ACC112 (cell line): ENCODE measurements around the gene SLC8B1.

Experiments
- H2AFZ ChIP-seq: fragments of 200-600 bp; sonication (generic); one replicate; pipeline ENCODE4 v1.6.0; 2017; ENCODE audit warnings: antibody characterized with exemption, low read length; ENCODE audit not compliant: unreplicated experiment
- H3K27ac ChIP-seq: fragments of 200-600 bp; sonication (generic); 2 replicates; pipeline ENCODE4 v1.5.1; 2014; ENCODE audit warnings: low read depth, mild to moderate bottlenecking, antibody characterized with exemption, low read length, moderate library complexity
- H3K27me3 ChIP-seq: fragments of 200-600 bp; sonication (generic); 2 replicates; pipeline ENCODE4 v1.6.1; 2014; ENCODE audit warnings: mild to moderate bottlenecking, antibody characterized with exemption, low read length, moderate library complexity, mixed read lengths; ENCODE audit not compliant: insufficient read depth
- H3K36me3 ChIP-seq: fragments of 200-600 bp; sonication (generic); 2 replicates; pipeline ENCODE4 v1.6.1; 2016; ENCODE audit warnings: mild to moderate bottlenecking, antibody characterized with exemption, low read length, moderate library complexity, mixed read lengths; ENCODE audit not compliant: insufficient read depth
- H3K4me1 ChIP-seq: fragments of 200-600 bp; sonication (generic); one replicate; pipeline ENCODE4 v1.6.1; 2016; ENCODE audit warnings: low read length, mixed read lengths; ENCODE audit not compliant: insufficient read depth, unreplicated experiment, control insufficient read depth
- H3K4me3 ChIP-seq: fragments of 200-600 bp; sonication (generic); 2 replicates; pipeline ENCODE4 v1.5.1; 2014; ENCODE audit warnings: mild to moderate bottlenecking, low read depth, low read length
- H3K79me2 ChIP-seq: fragments of 200-600 bp; sonication (generic); one replicate; pipeline ENCODE4 v1.6.0; 2016; ENCODE audit warnings: low read length; ENCODE audit not compliant: control insufficient read depth, unreplicated experiment, insufficient read depth

Gene SLC8B1

GRCh38 chr12:113302466-113302865 is 32.4 kb downstream of the SLC8B1 start:
- peaks cover 17% of the 10 kb centered on the region for H3K4me1 ChIP-seq
- H3K27ac ChIP-seq = no peak overlapping the region
- no peak overlapping the region for H3K4me3 ChIP-seq
- no peaks in the 10 kb centered on the region for H3K79me2 ChIP-seq
- H2AFZ ChIP-seq = no peak overlapping the region
- H3K36me3 ChIP-seq = no peaks in the 10 kb centered on the region
- no peaks in the 10 kb centered on the region for H3K27me3 ChIP-seq

GRCh38 chr12:113301811-113302210 is 33.1 kb downstream of the SLC8B1 start:
- no peaks in the 10 kb centered on the region for H3K79me2 ChIP-seq
- no peak overlapping the region for H2AFZ ChIP-seq

GRCh38 chr12:113299619-113300237 is 35.2 kb downstream of the SLC8B1 start:
- Histone ChIP-seq H3K79me2 (no peaks in the 10 kb centered on the region), H2AFZ (peak overlapping the region; percentile 87), H3K36me3 (no peaks in the 10 kb centered on the region), H3K4me3 (peak overlapping the region; percentile 34; the same call in 1 of the 2 replicates), H3K27me3 (no peaks in the 10 kb centered on the region), H3K4me1 (peaks cover 17% of the 10 kb centered on the region), H3K27ac (peak overlapping the region; percentile 67)

More at GRCh38 chr12:113301811-113302210, 33.1 kb downstream of the SLC8B1 start:
- H3K36me3 ChIP-seq = no peaks in the 10 kb centered on the region
- no peaks in the 10 kb centered on the region for H3K27me3 ChIP-seq
- no peak overlapping the region for H3K4me3 ChIP-seq
- H3K27ac ChIP-seq = no peak overlapping the region
- peaks cover 17% of the 10 kb centered on the region for H3K4me1 ChIP-seq

GRCh38 chr12:113298861-113299545 is 35.9 kb downstream of the SLC8B1 start:
- peaks cover 17% of the 10 kb centered on the region for H3K4me1 ChIP-seq
- H3K27me3 ChIP-seq = no peaks in the 10 kb centered on the region
- H2AFZ ChIP-seq = peak overlapping the region; percentile 87
- H3K79me2 ChIP-seq = no peaks in the 10 kb centered on the region
- peak overlapping the region; percentile 34; the same call in 1 of the 2 replicates for H3K4me3 ChIP-seq
- no peaks in the 10 kb centered on the region for H3K36me3 ChIP-seq
- peak overlapping the region; percentile 67 for H3K27ac ChIP-seq

- H3K4me3 ChIP-seq = no peak overlapping the region
- H3K27me3 ChIP-seq = no peaks in the 10 kb centered on the region
- H3K36me3 ChIP-seq = no peaks in the 10 kb centered on the region
- H3K27ac ChIP-seq = no peak overlapping the region
- H2AFZ ChIP-seq = no peak overlapping the region
- H3K79me2 ChIP-seq = no peaks in the 10 kb centered on the region
- H3K4me1 ChIP-seq = peaks cover 17% of the 10 kb centered on the region
Observed at GRCh38 chr12:113298472-113298817, 36.5 kb downstream of the SLC8B1 start.

- no peak overlapping the region for H3K27ac ChIP-seq
- no peak overlapping the region for H2AFZ ChIP-seq
- H3K4me1 ChIP-seq = peaks cover 17% of the 10 kb centered on the region
- H3K27me3 ChIP-seq = no peaks in the 10 kb centered on the region
- H3K36me3 ChIP-seq = no peaks in the 10 kb centered on the region
- no peak overlapping the region for H3K4me3 ChIP-seq
- H3K79me2 ChIP-seq = no peaks in the 10 kb centered on the region
Observed at GRCh38 chr12:113297621-113298471, 37.1 kb downstream of the SLC8B1 start.

- Histone ChIP-seq H2AFZ (no peak overlapping the region), H3K4me1 (peaks cover 21% of the 10 kb centered on the region), H3K79me2 (no peaks in the 10 kb centered on the region), H3K36me3 (no peaks in the 10 kb centered on the region), H3K27ac (no peak overlapping the region), H3K4me3 (no peak overlapping the region), H3K27me3 (no peaks in the 10 kb centered on the region)
Observed at GRCh38 chr12:113297214-113297587, 37.7 kb downstream of the SLC8B1 start.

GRCh38 chr12:113296557-113297213 is 38.2 kb downstream of the SLC8B1 start:
- Histone ChIP-seq H3K27me3 (no peaks in the 10 kb centered on the region), H3K36me3 (no peaks in the 10 kb centered on the region), H2AFZ (no peak overlapping the region), H3K4me3 (no peak overlapping the region), H3K79me2 (no peaks in the 10 kb centered on the region), H3K4me1 (peaks cover 26% of the 10 kb centered on the region), H3K27ac (no peak overlapping the region)

- Histone ChIP-seq H3K27me3 (no peaks in the 10 kb centered on the region), H3K79me2 (no peaks in the 10 kb centered on the region), H3K27ac (no peak overlapping the region), H3K4me1 (peaks cover 29% of the 10 kb centered on the region), H3K4me3 (no peak overlapping the region), H3K36me3 (no peaks in the 10 kb centered on the region), H2AFZ (no peak overlapping the region)
Observed at GRCh38 chr12:113295886-113296556, 38.9 kb downstream of the SLC8B1 start.

GRCh38 chr12:113293100-113293499 is 41.8 kb downstream of the SLC8B1 start:
- Histone ChIP-seq H3K79me2 (no peaks in the 10 kb centered on the region), H3K4me1 (peaks cover 12% of the 10 kb centered on the region), H2AFZ (no peak overlapping the region), H3K27me3 (no peaks in the 10 kb centered on the region), H3K27ac (no peak overlapping the region), H3K4me3 (no peak overlapping the region), H3K36me3 (no peaks in the 10 kb centered on the region)
